Erythroblast (primary cell): ENCODE measurements around the gene GLUD2.

Experiments used
- GATA1 ChIP-seq: IDR thresholded peaks from 2 replicates; pipeline ENCODE4 v1.6.1; 2011; ENCODE audit warnings: low read depth, mild to moderate bottlenecking, control low read depth, low read length, moderate library complexity
- POLR2A ChIP-seq: IDR thresholded peaks from 2 replicates; pipeline ENCODE4 v1.6.1; 2011; ENCODE audit warnings: mild to moderate bottlenecking, low read length

DNA sequence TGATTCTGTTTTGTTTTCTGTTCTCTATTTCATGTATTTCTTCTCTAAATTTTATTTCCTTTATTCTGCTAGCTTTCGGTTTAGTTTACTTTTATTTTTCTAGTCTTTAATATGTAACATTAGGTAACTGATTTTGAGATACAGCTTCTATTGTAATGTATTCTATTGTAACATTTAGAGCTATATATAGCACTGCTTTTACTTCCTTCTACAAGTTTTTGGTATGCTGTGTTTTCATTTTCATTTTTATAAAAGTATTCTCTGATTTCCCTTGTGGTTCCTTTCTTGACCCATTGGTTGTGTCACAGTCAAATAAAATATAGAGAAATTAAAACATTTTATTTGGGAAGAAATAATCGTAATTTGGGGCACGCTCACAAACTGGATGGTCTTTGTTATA is 48.0 kb upstream of the GLUD2 start:
- TF ChIP-seq POLR2A, result no peak
- no peak for TF ChIP-seq GATA1
